K562 (cell line): ENCODE data around the gene ATXN7. TPM values are rescaled to one million over a fixed set of nuclear protein-coding genes. Genes with fewer than 3 reads are reported as not detected.
A peak's percentile ranks its signal among the peaks of the same experiment; 100 is the strongest.

Source experiments
- ATAC-seq: fragments of 200-7000 bp; cut with Tn5 transposase; 3 replicates; pipeline ENCODE4 v1.9.1; 2020; ENCODE audit warnings: moderate library complexity
- BruUV-seq: library from RNA; stranded (reverse); fragments of 400-500 nt; replicated peaks from 2 replicates; lab custom pipeline; 2021; lab: Mats Ljungman, UMichigan
- CTCF ChIA-PET: fragments of 300-600 bp; formaldehyde crosslinking; extraction: SDS; loops from one replicate; lab custom pipeline; 2021; ENCODE audit warnings: low intra/inter-chr PET ratio; lab: Yijun Ruan, JAX
- POLR2A ChIA-PET: fragments of 300-600, 350-650 bp; sonication (Branson Sonifier 250); formaldehyde crosslinking; extraction: SDS; loops from one replicate; lab custom pipeline; 2021; ENCODE audit warnings: antibody characterized with exemption, inconsistent platforms; lab: Yijun Ruan, JAX
- DNase-seq, 4 experiments: peaks; one replicate each; pipeline versions ENCODE4 v3.0.0 to v3.0.0-alpha.2; 2011 to 2018; ENCODE audit warnings: low spot score in 3 of 4, mixed read lengths in 3 of 4; ENCODE audit errors: extremely low read depth in 1 of 4
- FAIRE-seq: peaks from 2 replicates; lab custom pipeline; 2011; peaks lifted over from hg19 to GRCh38; lab: Jason Lieb, UNC
- H2AFZ ChIP-seq: 2 replicates; pipeline ENCODE4 v1.6.0; 2011; ENCODE audit warnings: low read depth, low read length, control low read depth, inconsistent platforms
- H3K27ac ChIP-seq: fragments of 200-600 bp; 3 replicates; pipeline ENCODE4 v1.8.0; 2011; ENCODE audit warnings: low read depth, mild to moderate bottlenecking, control low read depth, inconsistent platforms, low read length, moderate library complexity, mixed read lengths; ENCODE audit errors: extremely low read depth
- H3K27me3 ChIP-seq, 2 experiments: fragments of 300-600 bp in 1 of 2; 2 replicates in 1 of 2; 3 replicates in 1 of 2; pipeline versions ENCODE4 v1.6.0 to v1.8.0; 2011; ENCODE audit warnings: inconsistent platforms in 2 of 2, low read length in 2 of 2, mild to moderate bottlenecking in 1 of 2, mixed read lengths in 1 of 2, moderate library complexity in 1 of 2; ENCODE audit not compliant: control insufficient read depth in 2 of 2, insufficient read depth in 2 of 2
- H3K36me3 ChIP-seq: fragments of 300-600 bp; 3 replicates; pipeline ENCODE4 v1.8.0; 2011; ENCODE audit warnings: mild to moderate bottlenecking, low read length, inconsistent platforms; ENCODE audit not compliant: control insufficient read depth, insufficient read depth
- H3K4me1 ChIP-seq, 2 experiments: fragments of 200-600 bp in 1 of 2; replicated peaks in 1 of 2; 2 replicates in 1 of 2; 3 replicates in 1 of 2; pipeline versions ENCODE4 v1.5.1 to v1.8.0; 2011; ENCODE audit warnings: inconsistent platforms in 2 of 2, low read length in 2 of 2, mild to moderate bottlenecking in 1 of 2, mixed read lengths in 1 of 2, moderate library complexity in 1 of 2; ENCODE audit not compliant: control insufficient read depth in 2 of 2, insufficient read depth in 2 of 2
- H3K4me2 ChIP-seq: 2 replicates; pipeline ENCODE4 v1.6.1; 2011; ENCODE audit warnings: low read length, control low read depth, inconsistent platforms, mixed read lengths; ENCODE audit not compliant: insufficient read depth
- H3K4me3 ChIP-seq: fragments of 200-600 bp; sonication (generic), shearing (Covaris generic); 2 replicates; pipeline ENCODE4 v1.5.1; 2016; ENCODE audit warnings: control low read depth, inconsistent platforms
- H3K79me2 ChIP-seq: fragments of 200-600 bp; 3 replicates; pipeline ENCODE4 v1.8.0; 2011; ENCODE audit warnings: low read length, inconsistent platforms; ENCODE audit not compliant: control insufficient read depth, insufficient read depth
- H3K9ac ChIP-seq, 2 experiments: 2 replicates each; pipeline versions ENCODE4 v1.6.0 to v1.6.1; 2011; ENCODE audit warnings: low read depth in 2 of 2, low read length in 2 of 2, control low read depth in 1 of 2, inconsistent platforms in 1 of 2, mild to moderate bottlenecking in 1 of 2, mixed read lengths in 1 of 2; ENCODE audit not compliant: insufficient read depth in 1 of 2
- H3K9me1 ChIP-seq: one replicate; pipeline ENCODE4 v1.6.0; 2011; ENCODE audit warnings: inconsistent platforms, mild to moderate bottlenecking, low read length, moderate library complexity; ENCODE audit not compliant: control insufficient read depth, insufficient read depth
- H3K9me3 ChIP-seq: replicated peaks from 2 replicates; pipeline ENCODE4 v1.5.1; 2011; ENCODE audit warnings: low read depth, low read length, inconsistent platforms; ENCODE audit not compliant: control insufficient read depth, insufficient read depth
- H4K20me1 ChIP-seq: replicated peaks from 2 replicates; pipeline ENCODE4 v1.6.1; 2011; ENCODE audit warnings: low read length, inconsistent platforms, mixed read lengths; ENCODE audit not compliant: control insufficient read depth, insufficient read depth
- CTCFL ChIP-seq: IDR thresholded peaks from 2 replicates; pipeline ENCODE4 v1.6.1; 2011; ENCODE audit warnings: borderline replicate concordance, low read depth, mild to moderate bottlenecking, moderate library complexity, low read length; ENCODE audit not compliant: insufficient read depth, poor library complexity, severe bottlenecking
- SMARCE1 ChIP-seq: fragments of 450-650 bp; IDR thresholded peaks from 2 replicates; pipeline ENCODE4 v1.7.1; 2016; ENCODE audit warnings: mild to moderate bottlenecking
- THRA ChIP-seq: fragments of 450-650 bp; IDR thresholded peaks from 2 replicates; pipeline ENCODE4 v1.6.1; 2017; ENCODE audit warnings: mild to moderate bottlenecking, moderate library complexity
- ZBED1 ChIP-seq: IDR thresholded peaks from 2 replicates; pipeline ENCODE4 v1.6.1; 2014
- ZBTB1 ChIP-seq: sonication (generic); formaldehyde crosslinking; IDR thresholded peaks from 2 replicates; pipeline ENCODE4 v1.8.1; 2023; ENCODE audit warnings: missing genetic modification reagents, low read depth, mild to moderate bottlenecking, borderline replicate concordance
- ZBTB11 ChIP-seq, 3 experiments: fragments of 200-800 bp in 1 of 3; fragments of 250-450 bp in 1 of 3; fragments of 450-650 bp in 1 of 3; sonication (Bioruptor Pico) in 1 of 3; sonication (Bioruptor generic) in 1 of 3; formaldehyde crosslinking in 1 of 3; IDR thresholded peaks; 2 replicates each; pipeline versions ENCODE4 v1.6.1 to v1.8.0; 2016 to 2022; ENCODE audit warnings: mild to moderate bottlenecking in 2 of 3, missing genetic modification characterization in 2 of 3, missing compliant biosample characterization in 1 of 3, moderate library complexity in 1 of 3
- ZFP1 ChIP-seq: fragments of 450-650 bp; formaldehyde crosslinking; IDR thresholded peaks from 2 replicates; pipeline ENCODE4 v1.4.0; 2020; ENCODE audit warnings: mild to moderate bottlenecking, mixed read lengths
- WGBS: fragments of 100-300 bp; shearing (Covaris generic); methylation state at CpG from one replicate; pipeline ENCODE4 v1.1.6; 2016; ENCODE audit warnings: low coverage, mixed read lengths; ENCODE audit not compliant: insufficient coverage; ENCODE audit errors: missing lambda C conversion rate; 5-methylcytosine and 5-hydroxymethylcytosine counted together
- in situ Hi-C: fragments of 300-500 bp; cut with MboI; formaldehyde crosslinking; loops from 4 replicates; pipeline ENCODE4 v1.15.0; 2018; ENCODE audit warnings: inconsistent platforms, mixed read lengths
- intact Hi-C: fragments of 100-400 bp; cut with micrococcal nuclease; formaldehyde crosslinking; loops from 2 replicates; pipeline ENCODE4 v1.14.2; 2022
- polyA plus RNA-seq, 8 experiments: library from polyadenylated mRNA; depleted of rRNA in 4 of 8; stranded (reverse) in 5 of 8; unstranded in 3 of 8; fragments of >200 nt; fragmentation: Nextera tagmentation in 2 of 8; fragmentation: Illumina TruSeq in 1 of 8; extraction: Ambion mirVana in 2 of 8; extraction: Trizol in 1 of 8; gene quantifications; 2 replicates each; pipeline versions ENCODE4 v1.2.1 to v1.2.3, GENCODE V29; 2011 to 2014; ENCODE audit warnings: inconsistent platforms in 1 of 8, missing spikeins in 1 of 8
- total RNA-seq, 7 experiments: library from RNA; depleted of rRNA in 6 of 7; stranded (reverse); fragments of >200 nt in 6 of 7; fragmentation: Illumina TruSeq in 2 of 7; extraction: Trizol in 2 of 7; gene quantifications; 2 replicates each; pipeline versions ENCODE4 v1.2.1 to v1.2.3, GENCODE V29; 2011 to 2021; ENCODE audit warnings: low replicate concordance in 1 of 7

The ATXN7 gene
- total and polyA plus RNA-seq, 9 of the 15 experiments (the other 6 are each of a cell fraction or from before 2014, with no cell fraction given): 0.41 to 9.2 (median 6.7) TPM

- POLR2A ChIA-PET: no interaction called here
- H3K9ac ChIP-seq: no peak overlapping the region
- TF ChIP-seq ZBTB11 (CRISPR knock-in tag; IDR thresholded peaks at IDR 0.05) (peak in 1 of 3 experiments; percentile 83; a peak in 2 of 6 replicates), ZBTB1 (no peak), ZBED1 (no peak), THRA (no peak), ZFP1 (CRISPR knock-in tag) (no peak), CTCFL (no peak), SMARCE1 (no peak)
- H3K79me2 ChIP-seq: no peaks in the 10 kb centered on the region
- H3K27me3 ChIP-seq: no peaks in the 10 kb centered on the region
- H3K9me1 ChIP-seq: no peaks in the 10 kb centered on the region
- in situ Hi-C loops: no loop called here
- no peaks in the 10 kb centered on the region for H4K20me1 ChIP-seq
- no TSS peak for BruUV-seq
- H3K4me1 ChIP-seq: no peaks in the 10 kb centered on the region
- 92% methylated on average over 9 of the region's 9 CpGs for WGBS
- H3K4me2 ChIP-seq: no peak overlapping the region
- CTCF ChIA-PET: no interaction called here
- no peak overlapping the region for H3K27ac ChIP-seq
- peaks cover 69% of the 10 kb centered on the region for H3K36me3 ChIP-seq
- FAIRE-seq (no peak), ATAC-seq (no peak), DNase-seq (no peak)
- no peaks in the 10 kb centered on the region for H3K9me3 ChIP-seq
- intact Hi-C loops: no loop called here
- H3K4me3 ChIP-seq: no peak overlapping the region
- H2AFZ ChIP-seq: no peak overlapping the region
These were observed 136.9 kb downstream of the ATXN7 start for GRCh38 chr3:64000453-64001055.
